Measurements from ENCODE around the gene ZNF432.
"Not testable (repeated sequence)": the region's sequence is repeated elsewhere in the genome, so short reads cannot be mapped to it uniquely, and the experiment has no call there.

Gene ZNF432

GRCh38 chr19:52048555-52049501 is at the start of gene ZNF432:
ZNF432 (minus strand) TSS chr19:52048838; CDS start chr19:52046868, 1,970 bp downstream.
- DNase-seq = peak; percentile 14

GRCh38 chr19:52096416-52096815 is 47.8 kb upstream of the ZNF432 start:
- DNase-seq = not testable (repeated sequence)

- peak; percentile 41 for DNase-seq
Measured at GRCh38 chr19:52095172-52096014, 46.8 kb upstream of the ZNF432 start, which contains the start of gene ZNF841. ZNF841 (minus strand) TSS chr19:52095765; CDS start chr19:52084801, 10,964 bp downstream.

GRCh38 chr19:52094526-52095130 is 46.0 kb upstream of the ZNF432 start:
- no peak for DNase-seq

GRCh38 chr19:52086481-52086880 is 37.8 kb upstream of the ZNF432 start:
- DNase-seq = no peak

- DNase-seq = no peak
Measured at GRCh38 chr19:52070496-52070895, 21.9 kb upstream of the ZNF432 start.

- no peak for DNase-seq
Measured at GRCh38 chr19:52069653-52070052, 21.0 kb upstream of the ZNF432 start.

- DNase-seq = no peak
Measured at GRCh38 chr19:52066258-52066863, 17.7 kb upstream of the ZNF432 start.

GRCh38 chr19:52065399-52065798 is 16.8 kb upstream of the ZNF432 start:
- DNase-seq = no peak

GRCh38 chr19:52056480-52056879 is 7.8 kb upstream of the ZNF432 start:
- DNase-seq = not testable (repeated sequence)

- not testable (repeated sequence) for DNase-seq
Measured at GRCh38 chr19:52051736-52052135, 3.1 kb upstream of the ZNF432 start.

GRCh38 chr19:52039169-52039568 is 9.5 kb downstream of the ZNF432 start:
- DNase-seq = no peak

- DNase-seq = no peak
Measured at GRCh38 chr19:52034051-52034728, 14.4 kb downstream of the ZNF432 start.

- DNase-seq = no peak
Measured at GRCh38 chr19:52028780-52029123, 19.9 kb downstream of the ZNF432 start.

GRCh38 chr19:52028027-52028779 is 20.4 kb downstream of the ZNF432 start, which contains the start of gene ZNF614:
ZNF614 (minus strand) TSS chr19:52028379; CDS start chr19:52025745, 2,634 bp downstream.
- peak; percentile 23 for DNase-seq

- DNase-seq = not testable (repeated sequence)
Measured at GRCh38 chr19:52026255-52026990, 22.2 kb downstream of the ZNF432 start.

GRCh38 chr19:52024478-52024877 is 24.2 kb downstream of the ZNF432 start:
- DNase-seq = not testable (repeated sequence)

- no peak for DNase-seq
Measured at GRCh38 chr19:52022193-52022592, 26.4 kb downstream of the ZNF432 start.

- no peak for DNase-seq
Measured at GRCh38 chr19:52020506-52020905, 28.1 kb downstream of the ZNF432 start.

- DNase-seq = no peak
Measured at GRCh38 chr19:52010674-52011073, 38.0 kb downstream of the ZNF432 start.

All from NCI-H2081 treated with DMSO at 0.1 percent for 48 hours (cell line).